NB4 (cell line): ENCODE data around the gene PARL.

Source experiments
- CTCF ChIP-seq: IDR thresholded peaks from one replicate; pipeline ENCODE4 v1.5.1; 2012; ENCODE audit warnings: low read depth, low read length
- MYC ChIP-seq: IDR thresholded peaks from 2 replicates; pipeline ENCODE4 v1.6.1; 2011; ENCODE audit warnings: low read depth, low read length
- POLR2A ChIP-seq: IDR thresholded peaks from 2 replicates; pipeline ENCODE4 v1.6.1; 2011; ENCODE audit warnings: mild to moderate bottlenecking; ENCODE audit not compliant: insufficient read length; ENCODE audit errors: extremely low read depth
- TF ChIP-seq, protein P1 (sequence below): IDR thresholded peaks from 2 replicates; pipeline ENCODE4 v1.6.1; 2011; ENCODE audit warnings: low read depth, low read length

DNA sequence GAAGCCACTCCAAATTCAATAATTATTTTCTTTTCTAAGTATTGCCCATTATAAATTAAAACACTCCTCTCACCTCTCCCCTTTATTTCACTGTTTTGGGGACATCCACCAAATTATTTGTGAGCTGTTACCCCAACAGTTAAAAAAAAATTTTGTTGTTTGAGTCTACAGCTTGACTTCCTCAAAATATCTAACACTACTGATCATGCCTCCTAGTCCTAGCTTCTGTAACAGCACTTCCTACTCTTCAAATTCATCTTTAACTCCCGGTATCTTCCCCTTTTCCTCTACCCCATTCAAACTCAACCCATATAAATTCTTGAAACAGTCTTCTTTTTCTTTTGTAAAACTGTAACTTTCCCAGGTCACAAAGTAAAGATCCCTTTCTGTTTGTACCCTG, 15.9 kb downstream of the PARL start:
- TF ChIP-seq POLR2A, result no peak
- no peak for TF ChIP-seq CTCF
- TF ChIP-seq, protein P1, sequence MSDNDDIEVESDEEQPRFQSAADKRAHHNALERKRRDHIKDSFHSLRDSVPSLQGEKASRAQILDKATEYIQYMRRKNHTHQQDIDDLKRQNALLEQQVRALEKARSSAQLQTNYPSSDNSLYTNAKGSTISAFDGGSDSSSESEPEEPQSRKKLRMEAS, result no peak
- no peak for TF ChIP-seq MYC
